ENCODE results near the gene PDGFA. TPM values are rescaled to one million over a fixed set of nuclear protein-coding genes. Genes with fewer than 3 reads are reported as not detected.

PDGFA gene
- total RNA-seq, 4 donors from 2014 or later = 20.9 to 35.1 (median 33.6) TPM

DNA sequence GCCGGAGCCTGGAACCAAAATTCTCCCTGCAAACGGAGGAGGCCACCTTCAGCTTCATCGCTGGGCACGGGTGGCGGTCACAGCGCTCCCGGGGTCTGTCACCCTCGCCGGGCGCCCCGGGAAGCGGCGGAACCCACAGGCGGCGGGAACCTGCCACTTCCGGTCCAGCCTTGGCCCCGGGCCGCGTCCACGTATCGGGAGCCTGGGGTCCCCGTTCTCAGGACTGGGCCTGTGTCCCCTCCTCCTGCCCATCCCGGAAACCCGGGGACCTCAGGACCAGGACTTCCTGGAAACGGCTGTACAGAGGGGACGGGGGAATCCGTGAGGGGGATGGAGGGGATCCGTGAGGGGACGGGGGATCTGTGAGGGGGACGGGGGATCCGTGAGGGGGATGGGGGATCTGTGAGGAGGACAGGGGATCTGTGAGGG lies 25.4 kb downstream of the PDGFA start:
- Histone ChIP-seq H3K27me3 (no peaks in the 10 kb centered on the region), H3K4me3 (no peak overlapping the region), H3K9me3 (no peaks in the 10 kb centered on the region), H3K27ac (no peak overlapping the region), H3K36me3 (no peaks in the 10 kb centered on the region), H3K4me1 (no peaks in the 10 kb centered on the region)
- DNase-seq = no peak
- TF ChIP-seq CTCF (IDR thresholded peaks at IDR 0.05) = no peak
- no peak for TF ChIP-seq POLR2A (IDR thresholded peaks at IDR 0.05)
- intact Hi-C loops (cut with DNase I; ENCODE audit: low total_unique reads) = no loop called here

DNA sequence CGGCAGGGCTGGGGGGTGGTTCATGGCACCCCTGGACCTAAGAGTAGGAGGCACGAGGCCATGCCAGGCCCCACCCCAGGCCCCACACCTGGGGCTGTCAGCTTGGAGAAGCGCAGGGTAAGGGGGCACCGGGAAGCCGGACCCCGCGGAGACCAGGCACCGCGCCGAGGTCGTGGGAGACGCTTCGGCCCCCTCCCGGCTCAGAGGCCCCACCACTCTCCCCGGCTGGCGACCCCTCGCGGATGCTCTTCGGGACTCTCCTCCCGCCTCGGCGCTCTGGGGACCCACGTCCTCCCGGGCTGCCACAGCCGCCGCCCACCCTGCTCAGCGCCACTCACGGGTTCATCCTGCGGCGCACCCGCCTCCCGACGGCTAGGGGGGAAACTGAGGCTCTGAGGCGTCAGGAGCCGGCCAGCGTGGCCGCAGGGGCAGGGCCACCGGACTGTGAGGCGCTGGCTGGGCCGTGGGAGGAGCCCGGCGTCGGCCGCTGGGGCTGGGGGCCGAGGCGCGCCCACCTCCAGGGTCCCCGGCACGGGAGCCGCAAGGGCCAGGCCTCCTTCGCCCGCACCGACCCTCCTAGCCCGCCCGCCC lies 25.9 kb downstream of the PDGFA start:
- Histone ChIP-seq H3K9me3 (no peaks in the 10 kb centered on the region), H3K27ac (no peak overlapping the region), H3K4me3 (no peak overlapping the region), H3K27me3 (no peaks in the 10 kb centered on the region), H3K4me1 (no peaks in the 10 kb centered on the region), H3K36me3 (no peaks in the 10 kb centered on the region)
- TF ChIP-seq CTCF (IDR thresholded peaks at IDR 0.05) (no peak), POLR2A (IDR thresholded peaks at IDR 0.05) (no peak)
- intact Hi-C loops (cut with DNase I; ENCODE audit: low total_unique reads) = no loop called here
- no peak for DNase-seq

DNA sequence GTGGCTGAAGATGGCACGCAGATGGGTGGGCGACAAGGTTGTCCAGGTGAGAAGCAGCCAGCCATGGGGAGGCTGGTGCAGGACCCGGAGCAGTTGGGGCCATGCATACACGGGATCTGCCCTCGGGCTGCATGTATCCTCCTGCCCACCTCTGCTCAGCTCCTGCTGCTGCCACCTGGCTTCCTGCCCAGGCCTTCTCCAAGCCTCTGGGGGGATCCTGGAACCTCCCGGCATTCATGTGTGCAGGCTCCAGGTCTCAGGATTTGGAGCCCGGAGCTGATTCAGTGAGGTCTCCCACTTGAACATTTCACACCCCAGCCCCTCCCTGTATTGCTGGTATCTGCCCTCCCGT lies 27.0 kb downstream of the PDGFA start:
- no peaks in the 10 kb centered on the region for H3K9me3 ChIP-seq
- no peak for DNase-seq
- no peaks in the 10 kb centered on the region for H3K36me3 ChIP-seq
- no peak overlapping the region for H3K4me3 ChIP-seq
- no peaks in the 10 kb centered on the region for H3K4me1 ChIP-seq
- intact Hi-C loops (cut with DNase I; ENCODE audit: low total_unique reads) = no loop called here
- no peaks in the 10 kb centered on the region for H3K27me3 ChIP-seq
- H3K27ac ChIP-seq = no peak overlapping the region
- TF ChIP-seq POLR2A (IDR thresholded peaks at IDR 0.05) (no peak), CTCF (IDR thresholded peaks at IDR 0.05) (no peak)

DNA sequence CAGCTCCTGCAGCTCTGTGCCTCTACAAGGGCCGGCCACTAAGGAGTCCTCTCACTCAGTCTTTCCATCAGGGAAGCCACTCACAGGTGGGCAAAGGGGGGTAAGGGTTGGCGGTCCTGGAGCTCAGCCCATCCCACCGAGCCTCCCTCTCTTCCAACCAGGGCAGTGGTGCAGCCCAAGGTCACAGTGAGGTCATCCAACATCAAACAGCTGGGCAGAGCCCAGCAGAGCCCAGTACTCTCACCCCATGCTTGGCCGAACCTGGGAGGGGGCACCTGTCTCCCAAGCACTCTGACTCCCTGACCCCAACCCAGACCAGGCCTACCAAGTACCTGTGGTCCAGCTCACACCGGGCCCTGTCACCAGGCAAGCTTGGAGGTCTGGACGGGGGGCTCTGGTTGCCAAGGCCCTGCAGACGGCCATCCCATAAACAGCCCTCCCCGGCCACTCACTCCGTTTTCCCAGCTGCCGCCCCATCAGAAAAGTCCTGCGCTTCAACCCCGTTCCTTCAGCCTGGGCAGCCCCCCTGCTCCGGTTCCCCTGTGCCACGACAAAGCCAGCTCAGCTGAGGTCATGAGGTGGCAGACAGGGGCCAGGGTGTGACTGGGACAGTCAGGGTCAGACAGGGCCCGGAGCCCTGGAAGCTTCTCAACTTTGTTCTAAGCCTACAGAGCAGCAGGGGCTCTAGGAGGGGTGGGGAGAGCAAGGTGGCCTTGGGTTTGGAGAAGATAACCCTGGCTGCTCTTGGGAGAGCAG lies 27.5 kb downstream of the PDGFA start:
- Histone ChIP-seq H3K27ac (no peak overlapping the region), H3K36me3 (no peaks in the 10 kb centered on the region), H3K4me1 (no peaks in the 10 kb centered on the region), H3K27me3 (no peaks in the 10 kb centered on the region), H3K4me3 (no peak overlapping the region), H3K9me3 (no peaks in the 10 kb centered on the region)
- intact Hi-C loops (cut with DNase I; ENCODE audit: low total_unique reads) = no loop called here
- no peak for TF ChIP-seq POLR2A (IDR thresholded peaks at IDR 0.05)
- no peak for TF ChIP-seq CTCF (IDR thresholded peaks at IDR 0.05)
- DNase-seq = no peak

GRCh38 chr7:491292-491957 lies 28.2 kb downstream of the PDGFA start:
- DNase-seq = no peak

More at GRCh38 chr7:491292-491957, 28.2 kb downstream of the PDGFA start:
- intact Hi-C loops (cut with DNase I; ENCODE audit: low total_unique reads) = no loop called here
- no peaks in the 10 kb centered on the region for H3K27me3 ChIP-seq
- no peaks in the 10 kb centered on the region for H3K4me1 ChIP-seq
- H3K9me3 ChIP-seq = no peaks in the 10 kb centered on the region
- no peaks in the 10 kb centered on the region for H3K36me3 ChIP-seq
- no peak overlapping the region for H3K4me3 ChIP-seq
- H3K27ac ChIP-seq = no peak overlapping the region
- TF ChIP-seq POLR2A (IDR thresholded peaks at IDR 0.05) = no peak
- no peak for TF ChIP-seq CTCF (IDR thresholded peaks at IDR 0.05)
